HEK293 (cell line): Measurements from ENCODE around the gene TAS1R1.

ENCODE experiments used
- CTCF ChIA-PET: fragments of 350-600 bp; formaldehyde crosslinking; extraction: SDS; loops from one replicate; lab custom pipeline; 2021; ENCODE audit warnings: antibody characterized with exemption; lab: Yijun Ruan, JAX
- POLR2A ChIA-PET: fragments of 300-600 bp; formaldehyde crosslinking; extraction: SDS; loops from one replicate; lab custom pipeline; 2020; ENCODE audit warnings: antibody characterized with exemption, inconsistent platforms; lab: Yijun Ruan, JAX
- H3K27ac ChIP-seq: fragments of 200-500 bp; sonication (Bioruptor generic); 2 replicates; pipeline ENCODE4 v1.5.1; 2014; ENCODE audit warnings: low read depth, low read length, control low read depth, inconsistent platforms; ENCODE audit errors: extremely low read depth
- H3K36me3 ChIP-seq, 2 experiments: fragments of 200-500 bp in 1 of 2; sonication (Bioruptor generic) in 1 of 2; 1 replicate in 1 of 2; 2 replicates in 1 of 2; pipeline ENCODE4 v1.5.1; 2014 to 2017; ENCODE audit warnings: inconsistent platforms in 2 of 2, low read length in 2 of 2; ENCODE audit not compliant: control insufficient read depth in 2 of 2, insufficient read depth in 1 of 2
- H3K4me1 ChIP-seq: fragments of 200-500 bp; sonication (Bioruptor generic); 2 replicates; pipeline ENCODE4 v1.5.1; 2014; ENCODE audit warnings: mild to moderate bottlenecking, low read length, inconsistent platforms; ENCODE audit not compliant: control insufficient read depth, insufficient read depth
- H3K4me3 ChIP-seq: 2 replicates; pipeline ENCODE4 v1.5.1; 2011; ENCODE audit warnings: low read depth, mild to moderate bottlenecking, control low read depth, low read length, moderate library complexity
- H3K9me3 ChIP-seq: fragments of 200-500 bp; sonication (Bioruptor generic); 2 replicates; pipeline ENCODE4 v1.5.1; 2014; ENCODE audit warnings: low read depth, low read length, inconsistent platforms; ENCODE audit not compliant: control insufficient read depth, insufficient read depth
- BCL11B ChIP-seq: fragments of 450-650 bp; formaldehyde crosslinking; IDR thresholded peaks from 2 replicates; pipeline ENCODE4 v1.5.1; 2016; ENCODE audit warnings: low read depth, missing biosample characterization, missing genetic modification characterization
- GLIS1 ChIP-seq: fragments of 450-650 bp; formaldehyde crosslinking; IDR thresholded peaks from 2 replicates; pipeline ENCODE4 v1.5.1; 2016; ENCODE audit warnings: missing biosample characterization, missing genetic modification characterization
- KLF1 ChIP-seq: fragments of 450-650 bp; formaldehyde crosslinking; IDR thresholded peaks from 2 replicates; pipeline ENCODE4 v1.5.1; 2016; ENCODE audit warnings: missing biosample characterization, missing genetic modification characterization
- KLF8 ChIP-seq: fragments of 450-650 bp; formaldehyde crosslinking; IDR thresholded peaks from 2 replicates; pipeline ENCODE4 v1.5.1; 2016; ENCODE audit warnings: missing biosample characterization, missing genetic modification characterization
- MZF1 ChIP-seq: fragments of 450-650 bp; formaldehyde crosslinking; IDR thresholded peaks from 2 replicates; pipeline ENCODE4 v1.5.1; 2017; ENCODE audit warnings: missing biosample characterization, missing genetic modification characterization, borderline replicate concordance
- SETDB1 ChIP-seq: IDR thresholded peaks from one replicate; pipeline ENCODE4 v1.6.1; 2017; ENCODE audit warnings: mild to moderate bottlenecking, low read length, moderate library complexity, mixed read lengths; ENCODE audit not compliant: insufficient read length
- SP7 ChIP-seq: fragments of 450-650 bp; formaldehyde crosslinking; IDR thresholded peaks from 2 replicates; pipeline ENCODE4 v1.5.1; 2016; ENCODE audit warnings: missing biosample characterization, missing genetic modification characterization
- ZBTB17 ChIP-seq: fragments of 450-650 bp; formaldehyde crosslinking; IDR thresholded peaks from 2 replicates; pipeline ENCODE4 v1.5.1; 2016; ENCODE audit warnings: missing biosample characterization, missing genetic modification characterization
- ZBTB20 ChIP-seq: fragments of 450-650 bp; formaldehyde crosslinking; IDR thresholded peaks from 2 replicates; pipeline ENCODE4 v1.5.1; 2016; ENCODE audit warnings: missing biosample characterization, missing genetic modification characterization
- ZBTB21 ChIP-seq: fragments of 450-650 bp; formaldehyde crosslinking; IDR thresholded peaks from 2 replicates; pipeline ENCODE4 v1.5.1; 2017; ENCODE audit warnings: missing biosample characterization, missing genetic modification characterization
- ZBTB8A ChIP-seq: fragments of 450-650 bp; formaldehyde crosslinking; IDR thresholded peaks from 2 replicates; pipeline ENCODE4 v1.5.1; 2016; ENCODE audit warnings: missing biosample characterization, missing genetic modification characterization
- ZEB2 ChIP-seq: fragments of 450-650 bp; formaldehyde crosslinking; IDR thresholded peaks from 2 replicates; pipeline ENCODE4 v1.5.1; 2016; ENCODE audit warnings: missing biosample characterization, missing genetic modification characterization
- ZFP3 ChIP-seq: fragments of 450-650 bp; formaldehyde crosslinking; IDR thresholded peaks from 2 replicates; pipeline ENCODE4 v1.5.1; 2016; ENCODE audit warnings: low read depth, missing biosample characterization, missing genetic modification characterization
- ZNF140 ChIP-seq: fragments of 450-650 bp; formaldehyde crosslinking; IDR thresholded peaks from 2 replicates; pipeline ENCODE4 v1.5.1; 2016; ENCODE audit warnings: missing biosample characterization, missing genetic modification characterization
- ZNF155 ChIP-seq: fragments of 450-650 bp; formaldehyde crosslinking; IDR thresholded peaks from 2 replicates; pipeline ENCODE4 v1.5.1; 2016; ENCODE audit warnings: missing biosample characterization, missing genetic modification characterization
- ZNF16 ChIP-seq: fragments of 450-650 bp; formaldehyde crosslinking; IDR thresholded peaks from 2 replicates; pipeline ENCODE4 v1.5.1; 2016; ENCODE audit warnings: low read depth, missing biosample characterization, missing genetic modification characterization
- ZNF174 ChIP-seq: fragments of 450-650 bp; formaldehyde crosslinking; IDR thresholded peaks from 2 replicates; pipeline ENCODE4 v1.5.0; 2017; ENCODE audit warnings: missing biosample characterization, mild to moderate bottlenecking, missing genetic modification characterization
- ZNF248 ChIP-seq: fragments of 450-650 bp; formaldehyde crosslinking; IDR thresholded peaks from 2 replicates; pipeline ENCODE4 v1.5.1; 2017; ENCODE audit warnings: missing biosample characterization, missing genetic modification characterization
- ZNF335 ChIP-seq: fragments of 450-650 bp; formaldehyde crosslinking; conservative IDR thresholded peaks from 2 replicates; pipeline ENCODE4 v1.5.1; 2016; ENCODE audit warnings: missing biosample characterization, missing genetic modification characterization
- ZNF37A ChIP-seq: fragments of 450-650 bp; IDR thresholded peaks from 2 replicates; pipeline ENCODE4 v1.5.1; 2018; ENCODE audit warnings: missing biosample characterization, missing genetic modification characterization
- ZNF398 ChIP-seq: fragments of 450-650 bp; formaldehyde crosslinking; IDR thresholded peaks from 2 replicates; pipeline ENCODE4 v1.5.1; 2017; ENCODE audit warnings: missing biosample characterization, missing genetic modification characterization
- ZNF530 ChIP-seq: fragments of 450-650 bp; formaldehyde crosslinking; IDR thresholded peaks from 2 replicates; pipeline ENCODE4 v1.5.1; 2016; ENCODE audit warnings: low read depth, missing biosample characterization, missing genetic modification characterization
- ZNF558 ChIP-seq: fragments of 450-650 bp; formaldehyde crosslinking; IDR thresholded peaks from 2 replicates; pipeline ENCODE4 v1.5.1; 2016; ENCODE audit warnings: missing biosample characterization, missing genetic modification characterization
- ZNF561 ChIP-seq: fragments of 450-650 bp; IDR thresholded peaks from 2 replicates; pipeline ENCODE4 v1.5.1; 2018; ENCODE audit warnings: missing biosample characterization, missing genetic modification characterization, borderline replicate concordance
- ZNF600 ChIP-seq: fragments of 450-650 bp; formaldehyde crosslinking; IDR thresholded peaks from 2 replicates; pipeline ENCODE4 v1.5.1; 2016; ENCODE audit warnings: missing biosample characterization, missing genetic modification characterization
- ZNF654 ChIP-seq: fragments of 450-650 bp; formaldehyde crosslinking; IDR thresholded peaks from 2 replicates; pipeline ENCODE4 v1.5.1; 2016; ENCODE audit warnings: low read depth, missing biosample characterization, missing genetic modification characterization
- ZNF660 ChIP-seq: fragments of 450-650 bp; IDR thresholded peaks from 2 replicates; pipeline ENCODE4 v1.5.1; 2018; ENCODE audit warnings: missing biosample characterization, mild to moderate bottlenecking, missing genetic modification characterization
- ZNF670 ChIP-seq: fragments of 450-650 bp; formaldehyde crosslinking; IDR thresholded peaks from 2 replicates; pipeline ENCODE4 v1.5.1; 2016; ENCODE audit warnings: missing biosample characterization, missing genetic modification characterization, low read depth
- ZNF677 ChIP-seq: fragments of 450-650 bp; IDR thresholded peaks from 2 replicates; pipeline ENCODE4 v1.5.0; 2018; ENCODE audit warnings: missing biosample characterization, mild to moderate bottlenecking, missing genetic modification characterization, moderate library complexity
- ZNF830 ChIP-seq: fragments of 450-650 bp; IDR thresholded peaks from 2 replicates; pipeline ENCODE4 v1.5.0; 2018; ENCODE audit warnings: missing biosample characterization, missing genetic modification characterization, low read depth, mild to moderate bottlenecking, moderate library complexity
- ZSCAN30 ChIP-seq: fragments of 450-650 bp; IDR thresholded peaks from 2 replicates; pipeline ENCODE4 v1.5.1; 2018; ENCODE audit warnings: missing biosample characterization, mild to moderate bottlenecking, missing genetic modification characterization, moderate library complexity
- TF ChIP-seq, protein P1 (sequence below): fragments of 450-650 bp; formaldehyde crosslinking; IDR thresholded peaks from 2 replicates; pipeline ENCODE4 v1.5.1; 2016; ENCODE audit warnings: missing biosample characterization, missing genetic modification characterization
- TF ChIP-seq, protein P2 (sequence below): fragments of 450-650 bp; formaldehyde crosslinking; IDR thresholded peaks from 2 replicates; pipeline ENCODE4; 2016; ENCODE audit warnings: missing biosample characterization, missing genetic modification characterization
- TF ChIP-seq, protein P3 (sequence below): fragments of 450-650 bp; formaldehyde crosslinking; IDR thresholded peaks from 2 replicates; pipeline ENCODE4 v1.5.1; 2016; ENCODE audit warnings: missing biosample characterization, missing genetic modification characterization

The TAS1R1 gene

DNA sequence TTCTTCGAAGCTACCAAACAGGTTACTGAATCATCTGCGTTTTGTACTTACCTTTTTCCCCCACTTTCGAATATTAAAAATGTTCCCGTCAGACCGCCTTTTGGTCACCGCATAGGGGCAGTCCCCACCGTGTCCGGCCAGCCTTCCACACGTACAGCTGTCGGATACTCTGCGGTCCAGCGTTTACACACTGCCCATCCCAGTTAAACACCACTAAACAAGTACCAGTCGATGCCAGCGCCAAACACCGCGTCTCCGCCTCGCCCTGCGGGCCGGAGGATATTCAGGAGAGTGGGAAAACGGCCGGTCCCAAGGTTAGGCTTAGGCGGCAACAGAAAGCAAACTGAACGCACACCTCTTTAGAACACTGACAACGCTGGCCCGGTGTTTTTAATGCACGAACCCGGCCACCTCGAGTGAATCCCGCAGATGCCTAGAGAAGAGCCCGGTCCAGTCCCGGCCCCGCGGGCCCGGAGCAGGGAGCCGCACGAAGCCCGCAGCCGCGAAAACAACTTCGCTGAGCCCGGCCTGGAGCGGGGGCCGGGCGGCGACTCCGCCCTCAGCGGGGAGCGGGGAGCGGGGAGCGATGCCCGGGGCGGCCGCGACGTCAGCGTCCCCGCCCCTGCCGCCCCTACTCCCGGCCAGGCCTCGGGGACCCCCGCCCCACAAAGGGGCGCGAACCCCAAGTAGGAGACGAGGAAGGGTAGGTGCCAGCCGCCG is 57.7 kb downstream of the TAS1R1 start:
- Histone ChIP-seq H3K9me3 (no peaks in the 10 kb centered on the region), H3K27ac (peak overlapping the region; percentile 70), H3K4me3 (peak overlapping the region; percentile 67), H3K4me1 (peaks cover 3% of the 10 kb centered on the region; the same call in 1 of the 2 replicates), H3K36me3 (peaks cover 6 to 15% of the 10 kb centered on the region in 2 experiments; a peak in 2 of 3 replicates)
- ChIA-PET CTCF (interaction anchor here (0.6 to 0.7 kb wide), 2 partner anchors 33 to 60 kb away, joined by 3 to 5 read pairs; no protein-coding TSS in a partner anchor), POLR2A (interaction anchor here (0.7 to 1.4 kb wide), 6 partner anchors 9 to 33 kb away, joined by 3 to 10 read pairs (median 6); partner anchors contain the start of gene ZBTB48)
- TF ChIP-seq ZNF530 (no peak), ZNF16 (tag by site-specific recombination) (no peak), ZNF155 (tag by site-specific recombination) (no peak), ZNF398 (no peak), BCL11B (tag by site-specific recombination) (no peak), ZNF660 (tag by site-specific recombination) (peak; percentile 27; the same call in 1 of the 2 replicates), ZEB2 (tag by site-specific recombination) (peak; percentile 45; the same call in 1 of the 2 replicates), ZNF654 (tag by site-specific recombination) (no peak), ZNF670 (tag by site-specific recombination) (no peak), ZBTB21 (tag by site-specific recombination) (no peak), ZNF558 (no peak), ZNF561 (tag by site-specific recombination) (no peak), ZNF140 (tag by site-specific recombination) (no peak), ZNF37A (tag by site-specific recombination) (no peak), ZNF174 (tag by site-specific recombination) (no peak), GLIS1 (no peak), ZNF830 (tag by site-specific recombination) (no peak), ZBTB8A (peak; percentile 35), ZBTB20 (tag by site-specific recombination) (peak; percentile 47), ZSCAN30 (tag by site-specific recombination) (peak; percentile 21; the same call in 1 of the 2 replicates), MZF1 (tag by site-specific recombination) (peak; percentile 39; the same call in 1 of the 2 replicates), KLF8 (tag by site-specific recombination) (peak; percentile 10; the same call in 1 of the 2 replicates), KLF1 (tag by site-specific recombination) (peak; percentile 17; the same call in 1 of the 2 replicates), SETDB1 (no peak), ZFP3 (no peak), ZNF335 (peak; percentile 46), ZNF248 (no peak), ZBTB17 (no peak), SP7 (tag by site-specific recombination) (peak; percentile 28; the same call in 1 of the 2 replicates), ZNF600 (0 out of 2 replicates have a peak, but pooled peaks have one; percentile 33), ZNF677 (tag by site-specific recombination) (peak; percentile 36; the same call in 1 of the 2 replicates)
- TF ChIP-seq, protein P1, sequence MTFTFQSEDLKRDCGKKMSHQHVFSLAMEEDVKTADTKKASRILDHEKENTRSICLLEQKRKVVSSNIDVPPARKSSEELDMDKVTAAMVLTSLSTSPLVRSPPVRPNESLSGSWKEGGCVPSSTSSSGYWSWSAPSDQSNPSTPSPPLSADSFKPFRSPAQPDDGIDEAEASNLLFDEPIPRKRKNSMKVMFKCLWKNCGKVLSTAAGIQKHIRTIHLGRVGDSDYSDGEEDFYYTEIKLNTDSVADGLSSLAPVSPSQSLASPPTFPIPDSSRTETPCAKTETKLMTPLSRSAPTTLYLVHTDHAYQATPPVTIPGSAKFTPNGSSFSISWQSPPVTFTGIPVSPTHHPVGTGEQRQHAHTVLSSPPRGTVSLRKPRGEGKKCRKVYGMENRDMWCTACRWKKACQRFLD = no peak
- TF ChIP-seq, protein P2, sequence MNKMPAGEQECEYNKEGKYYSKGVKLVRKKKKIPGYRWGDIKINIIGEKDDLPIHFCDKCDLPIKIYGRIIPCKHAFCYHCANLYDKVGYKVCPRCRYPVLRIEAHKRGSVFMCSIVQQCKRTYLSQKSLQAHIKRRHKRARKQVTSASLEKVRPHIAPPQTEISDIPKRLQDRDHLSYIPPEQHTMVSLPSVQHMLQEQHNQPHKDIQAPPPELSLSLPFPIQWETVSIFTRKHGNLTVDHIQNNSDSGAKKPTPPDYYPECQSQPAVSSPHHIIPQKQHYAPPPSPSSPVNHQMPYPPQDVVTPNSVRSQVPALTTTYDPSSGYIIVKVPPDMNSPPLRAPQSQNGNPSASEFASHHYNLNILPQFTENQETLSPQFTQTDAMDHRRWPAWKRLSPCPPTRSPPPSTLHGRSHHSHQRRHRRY (tag by site-specific recombination) = no peak
- TF ChIP-seq, protein P3, sequence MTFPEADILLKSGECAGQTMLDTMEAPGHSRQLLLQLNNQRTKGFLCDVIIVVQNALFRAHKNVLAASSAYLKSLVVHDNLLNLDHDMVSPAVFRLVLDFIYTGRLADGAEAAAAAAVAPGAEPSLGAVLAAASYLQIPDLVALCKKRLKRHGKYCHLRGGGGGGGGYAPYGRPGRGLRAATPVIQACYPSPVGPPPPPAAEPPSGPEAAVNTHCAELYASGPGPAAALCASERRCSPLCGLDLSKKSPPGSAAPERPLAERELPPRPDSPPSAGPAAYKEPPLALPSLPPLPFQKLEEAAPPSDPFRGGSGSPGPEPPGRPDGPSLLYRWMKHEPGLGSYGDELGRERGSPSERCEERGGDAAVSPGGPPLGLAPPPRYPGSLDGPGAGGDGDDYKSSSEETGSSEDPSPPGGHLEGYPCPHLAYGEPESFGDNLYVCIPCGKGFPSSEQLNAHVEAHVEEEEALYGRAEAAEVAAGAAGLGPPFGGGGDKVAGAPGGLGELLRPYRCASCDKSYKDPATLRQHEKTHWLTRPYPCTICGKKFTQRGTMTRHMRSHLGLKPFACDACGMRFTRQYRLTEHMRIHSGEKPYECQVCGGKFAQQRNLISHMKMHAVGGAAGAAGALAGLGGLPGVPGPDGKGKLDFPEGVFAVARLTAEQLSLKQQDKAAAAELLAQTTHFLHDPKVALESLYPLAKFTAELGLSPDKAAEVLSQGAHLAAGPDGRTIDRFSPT (tag by site-specific recombination) = peak; percentile 62; the same call in 1 of the 2 replicates
